Right lung (tissue), 5 donors: ENCODE data around the gene CYTH4. TPM values are rescaled to one million over a fixed set of nuclear protein-coding genes. Genes with fewer than 3 reads are reported as not detected.

Experiments used
- polyA plus RNA-seq, 5 donors: library from polyadenylated mRNA; unstranded; fragments of 120-200 nt; gene quantifications; one replicate each; pipeline versions ENCODE4 v1.2.1 to v1.2.3, GENCODE V29; 2013; ENCODE audit warnings: inconsistent platforms in 1 of 5, low replicate concordance in 1 of 5; ENCODE audit not compliant: insufficient read length in 5 of 5, insufficient read depth in 1 of 5

CYTH4 gene
- polyA plus RNA-seq, 5 donors: 4.5 to 6.0 (median 5.2) TPM

Other genes starting within 250 kb of the CYTH4 start
- gene KCTD17, start 230.8 kb upstream of the CYTH4 start, polyA plus RNA-seq: 10 to 100 TPM; 24.5 to 38.0 (median 27.3) TPM
- under 1 TPM; 0.36 to 0.79 (median 0.61) TPM for gene TMPRSS6, start 172.8 kb upstream of the CYTH4 start, polyA plus RNA-seq
- 1 to 10 TPM; 1.9 to 3.2 (median 2.3) TPM for gene IL2RB, start 132.6 kb upstream of the CYTH4 start, polyA plus RNA-seq
- 10 to 100 TPM; 24.5 to 25.0 (median 24.9) TPM for gene C1QTNF6, start 94.3 kb upstream of the CYTH4 start, polyA plus RNA-seq
- gene SSTR3, start 70.0 kb upstream of the CYTH4 start, polyA plus RNA-seq: under 1 TPM; 0.05 to 0.10 (median 0.08) TPM
- 10 to 100 TPM in 2 of 5 donors, 1 to 10 TPM in 3; 6.7 to 11.6 (median 8.1) TPM for gene RAC2, start 38.2 kb upstream of the CYTH4 start, polyA plus RNA-seq
- 1 to 10 TPM in 3 of 5 donors, under 1 TPM in 2; 0.51 to 2.0 (median 1.3) TPM for gene ELFN2, start 145.0 kb downstream of the CYTH4 start, polyA plus RNA-seq
- gene MFNG, start 203.9 kb downstream of the CYTH4 start, polyA plus RNA-seq: 10 to 100 TPM; 13.5 to 25.9 (median 20.4) TPM
- gene CARD10, start 236.9 kb downstream of the CYTH4 start, polyA plus RNA-seq: 10 to 100 TPM; 11.0 to 19.4 (median 15.6) TPM